Anterior cingulate cortex (tissue), 58 donors: ENCODE data around the gene FHOD3.

Experiments
- DNase-seq, 58 donors: peaks; one replicate each; lab custom pipeline; 2025; lab: John Stamatoyannopoulos, UW

FHOD3 gene

GRCh38 chr18:36602071-36602470, 304.6 kb downstream of the FHOD3 start:
- DNase-seq: no peak

GRCh38 chr18:36602620-36603019, 305.1 kb downstream of the FHOD3 start:
- no peak for DNase-seq

GRCh38 chr18:36608107-36608506, 310.6 kb downstream of the FHOD3 start:
- no peak for DNase-seq

- no peak for DNase-seq
These were observed 312.7 kb downstream of the FHOD3 start for GRCh38 chr18:36610258-36610657.

- no peak for DNase-seq
These were observed 313.1 kb downstream of the FHOD3 start for GRCh38 chr18:36610661-36611060.

- no peak for DNase-seq
These were observed 315.6 kb downstream of the FHOD3 start for GRCh38 chr18:36613069-36613468.

- no peak for DNase-seq
These were observed 316.3 kb downstream of the FHOD3 start for GRCh38 chr18:36613810-36614209.

- no peak for DNase-seq
These were observed 323.3 kb downstream of the FHOD3 start for GRCh38 chr18:36620788-36621187.

GRCh38 chr18:36622610-36623009, 325.1 kb downstream of the FHOD3 start:
- DNase-seq: no peak

GRCh38 chr18:36623091-36623490, 325.6 kb downstream of the FHOD3 start:
- DNase-seq: no peak

- DNase-seq: no peak
These were observed 326.2 kb downstream of the FHOD3 start for GRCh38 chr18:36623681-36624190.

- no peak for DNase-seq
These were observed 327.1 kb downstream of the FHOD3 start for GRCh38 chr18:36624451-36625167.

- DNase-seq: no peak
These were observed 327.9 kb downstream of the FHOD3 start for GRCh38 chr18:36625386-36625785.

- DNase-seq: no peak
These were observed 330.1 kb downstream of the FHOD3 start for GRCh38 chr18:36627637-36628036.

GRCh38 chr18:36628435-36629137, 331.1 kb downstream of the FHOD3 start:
- DNase-seq: no peak

GRCh38 chr18:36629138-36629530, 331.6 kb downstream of the FHOD3 start:
- DNase-seq: no peak

GRCh38 chr18:36629836-36630235, 332.3 kb downstream of the FHOD3 start:
- DNase-seq: no peak

GRCh38 chr18:36630917-36631316, 333.4 kb downstream of the FHOD3 start:
- DNase-seq: no peak

GRCh38 chr18:36633961-36634412, 336.5 kb downstream of the FHOD3 start:
- peak in 1 of 58 donors; percentile 2 for DNase-seq

GRCh38 chr18:36634573-36635216, 337.2 kb downstream of the FHOD3 start:
- DNase-seq: no peak

GRCh38 chr18:36635414-36636096, 338.0 kb downstream of the FHOD3 start:
- DNase-seq: no peak
